ENCODE measurements around the gene SSUH2. TPM values are rescaled to one million over a fixed set of nuclear protein-coding genes. Genes with fewer than 3 reads are reported as not detected.

Gene SSUH2
- total RNA-seq, 6 donors from 2014 or later = 0.22 to 0.79 TPM; not detected in 4

DNA sequence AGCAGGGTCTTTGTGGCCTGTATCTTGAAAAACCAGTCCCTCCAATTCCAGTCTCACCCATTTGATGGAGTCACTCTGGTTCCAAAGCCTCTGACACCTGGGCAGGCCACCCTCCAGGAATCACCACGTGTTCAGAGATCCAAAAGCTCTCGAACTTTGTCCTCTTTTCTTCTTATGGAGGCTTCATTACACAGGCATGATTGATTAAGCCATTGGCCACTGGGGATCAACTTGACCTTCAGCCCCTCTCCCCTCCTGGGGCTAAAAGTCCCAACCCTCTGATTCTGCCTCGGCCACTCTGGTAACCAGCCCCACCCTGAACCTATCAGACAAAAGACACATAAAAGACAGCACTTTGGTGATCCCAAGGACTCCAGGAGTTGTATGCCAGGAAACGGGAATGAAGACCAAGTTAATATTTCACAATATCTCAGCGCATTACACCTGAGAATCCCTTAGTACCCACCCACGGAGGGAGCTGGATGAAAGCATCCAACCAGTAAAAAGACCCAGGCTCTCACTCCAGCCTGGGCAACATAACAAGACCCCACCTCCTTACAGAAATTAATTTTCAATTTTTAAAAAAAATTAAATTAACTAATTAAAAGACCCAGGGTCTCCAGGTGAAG, 23.0 kb upstream of the SSUH2 start:
- no peaks in the 10 kb centered on the region for H3K36me3 ChIP-seq
- H3K4me3 ChIP-seq = no peak overlapping the region
- no peak for DNase-seq
- ATAC-seq (ENCODE audit: low FRiP score in 2 of 2) = no peak
- H3K9me3 ChIP-seq = no peaks in the 10 kb centered on the region
- no peak overlapping the region for H3K27ac ChIP-seq
- no peaks in the 10 kb centered on the region for H3K4me1 ChIP-seq
- no peaks in the 10 kb centered on the region for H3K27me3 ChIP-seq
- TF ChIP-seq POLR2A (IDR thresholded peaks at IDR 0.05) = no peak
- no peak for TF ChIP-seq EP300 (IDR thresholded peaks at IDR 0.05)
- no peak for TF ChIP-seq CTCF (IDR thresholded peaks at IDR 0.05)
- TF ChIP-seq POLR2AphosphoS5 (IDR thresholded peaks at IDR 0.05) = no peak
- 75 to 88% methylated on average over 6 of the region's 6 CpGs for WGBS, 2 donors

- WGBS, 2 donors = 45 to 56% methylated on average over 4 of the region's 4 CpGs
- Histone ChIP-seq H3K9me3 (no peaks in the 10 kb centered on the region), H3K27ac (no peak overlapping the region), H3K27me3 (no peaks in the 10 kb centered on the region), H3K4me3 (no peak overlapping the region), H3K36me3 (no peaks in the 10 kb centered on the region), H3K4me1 (peaks cover 0 to 3% (median 0%) of the 10 kb centered on the region in 4 donors)
- no peak for ATAC-seq (ENCODE audit: low FRiP score in 2 of 2)
- TF ChIP-seq POLR2A (IDR thresholded peaks at IDR 0.05) = no peak
- TF ChIP-seq POLR2AphosphoS5 (IDR thresholded peaks at IDR 0.05) = no peak
- no peak for TF ChIP-seq CTCF (IDR thresholded peaks at IDR 0.05)
- TF ChIP-seq EP300 (IDR thresholded peaks at IDR 0.05) = no peak
- no peak for DNase-seq
These were observed 20.9 kb upstream of the SSUH2 start for GRCh38 chr3:8665407-8665896.

DNA sequence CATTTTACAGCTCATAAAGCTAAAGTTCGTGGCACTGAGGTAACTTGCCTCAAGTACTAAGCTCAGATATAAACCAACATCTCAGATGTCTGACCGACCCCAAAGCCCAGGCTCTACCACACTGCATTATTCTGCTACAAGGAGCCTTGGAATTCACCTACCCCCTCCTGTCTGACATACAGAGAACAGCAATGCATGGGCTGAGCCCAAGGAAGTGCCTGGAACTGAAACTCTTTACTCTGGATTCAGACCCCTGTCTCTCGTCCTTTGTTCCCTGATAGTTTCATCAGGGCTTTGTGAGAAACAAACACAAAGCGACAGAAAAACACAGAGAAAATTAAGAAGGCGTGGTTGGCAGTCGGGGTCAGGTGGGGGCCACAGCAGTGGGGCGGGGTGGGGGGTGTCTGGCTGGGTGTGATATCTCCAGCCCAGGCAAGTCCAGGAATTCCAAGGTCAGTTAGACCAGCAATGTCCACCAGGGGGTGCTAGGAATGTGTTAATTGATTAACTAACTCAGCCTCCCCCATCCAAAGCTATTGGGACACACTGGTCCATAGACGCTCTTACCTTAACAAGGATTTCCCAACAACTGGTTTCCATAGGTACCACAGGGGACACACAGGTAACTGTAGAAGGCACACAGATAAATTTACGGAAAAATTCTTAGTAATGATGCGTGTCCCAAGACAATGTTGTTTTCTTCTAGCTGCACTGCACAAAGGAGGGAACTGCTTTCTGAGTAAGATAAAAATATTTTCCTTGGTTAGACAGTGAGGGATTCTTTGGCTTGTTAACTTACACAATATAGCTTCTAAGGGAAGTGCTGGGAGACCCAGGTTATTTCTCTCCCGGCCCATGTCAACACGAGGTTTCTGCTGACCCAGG, 18.8 kb upstream of the SSUH2 start:
- no peak overlapping the region for H3K27ac ChIP-seq

DNA sequence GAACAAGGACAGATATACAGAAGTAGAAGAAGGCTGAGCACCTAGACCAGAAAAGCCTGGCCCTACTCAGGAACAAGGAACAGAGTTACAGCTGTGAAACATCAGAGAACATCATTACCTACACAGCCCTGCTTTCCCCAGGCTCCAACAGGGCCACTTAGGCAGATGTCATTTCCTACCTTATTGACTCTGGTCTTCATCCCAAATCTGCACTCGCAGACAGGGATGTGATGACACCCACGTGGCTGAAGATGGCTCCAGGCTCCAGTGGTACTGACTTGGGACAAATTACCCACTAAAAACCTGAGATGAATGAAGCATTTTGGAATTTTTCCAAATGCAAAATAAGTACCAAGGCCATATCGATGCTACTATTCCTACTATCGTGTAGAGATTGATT, 18.0 kb upstream of the SSUH2 start:
- ATAC-seq (ENCODE audit: low FRiP score in 2 of 2) (no peak), DNase-seq (no peak)
- no peak overlapping the region for H3K27ac ChIP-seq
- H3K4me1 ChIP-seq = peaks cover 9 to 20% (median 14%) of the 10 kb centered on the region in 4 donors
- TF ChIP-seq EP300 (IDR thresholded peaks at IDR 0.05) (no peak), POLR2AphosphoS5 (IDR thresholded peaks at IDR 0.05) (no peak), CTCF (IDR thresholded peaks at IDR 0.05) (no peak), POLR2A (IDR thresholded peaks at IDR 0.05) (no peak)
- H3K27me3 ChIP-seq = no peaks in the 10 kb centered on the region
- 62 to 76% methylated on average over 3 to 4 of the region's 4 CpGs for WGBS, 2 donors
- no peaks in the 10 kb centered on the region for H3K9me3 ChIP-seq
- no peak overlapping the region for H3K4me3 ChIP-seq
- H3K36me3 ChIP-seq = no peaks in the 10 kb centered on the region

More for the DNA sequence above, 18.8 kb upstream of the SSUH2 start:
- H3K4me1 ChIP-seq = peaks cover 3 to 12% (median 8%) of the 10 kb centered on the region in 4 donors
- no peaks in the 10 kb centered on the region for H3K27me3 ChIP-seq
- no peaks in the 10 kb centered on the region for H3K9me3 ChIP-seq
- DNase-seq = peak in 1 of 2 donors; percentile 70
- TF ChIP-seq POLR2A (IDR thresholded peaks at IDR 0.05) (no peak), POLR2AphosphoS5 (IDR thresholded peaks at IDR 0.05) (no peak), EP300 (IDR thresholded peaks at IDR 0.05) (no peak), CTCF (IDR thresholded peaks at IDR 0.05) (peak in 5 of 6 experiments; percentile 27 to 52 (median 46))
- peak; percentile 40 to 59 for ATAC-seq (ENCODE audit: low FRiP score in 2 of 2)
- H3K4me3 ChIP-seq = no peak overlapping the region
- no peaks in the 10 kb centered on the region for H3K36me3 ChIP-seq
- WGBS, 2 donors = 65 to 70% methylated on average over 10 to 11 of the region's 12 CpGs
